Muscle of back (tissue), 11 donors: ENCODE results near the gene L1CAM. TPM values are rescaled to one million over a fixed set of nuclear protein-coding genes. Genes with fewer than 3 reads are reported as not detected.

Source experiments
- DNase-seq, 3 donors: peaks; one replicate each; pipeline versions ENCODE4 v3.0.0 to v3.0.0-alpha.2; 2013
- polyA plus RNA-seq, 10 donors: library from polyadenylated mRNA; unstranded; fragments of 120-200 nt; gene quantifications; one replicate each; pipeline ENCODE4 v1.2.1, GENCODE V29; 2013; ENCODE audit not compliant: insufficient read length in 10 of 10

The L1CAM gene
- polyA plus RNA-seq, 10 donors = 1.8 to 7.4 (median 3.0) TPM

DNA sequence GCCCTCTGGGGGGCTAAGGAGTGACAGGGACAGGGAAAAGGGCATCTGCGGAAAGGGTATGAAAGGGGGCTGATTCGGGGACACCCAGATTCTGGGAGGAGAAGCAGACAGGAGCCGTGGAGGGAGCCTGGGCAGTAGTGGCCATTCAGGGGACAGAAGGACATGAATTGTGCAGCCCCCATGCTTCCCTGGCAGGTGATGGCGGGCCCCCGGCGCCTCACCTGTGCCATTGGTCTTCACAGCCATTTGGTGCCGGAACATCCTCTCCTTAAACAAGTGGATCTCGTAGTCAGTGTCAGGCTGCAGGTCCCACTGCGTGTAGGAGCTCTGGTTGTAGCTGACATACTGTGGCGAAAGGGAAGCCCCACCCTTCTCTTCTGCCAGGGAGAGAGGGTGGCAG lies 21.9 kb downstream of the L1CAM start:
- no peak for DNase-seq

DNA sequence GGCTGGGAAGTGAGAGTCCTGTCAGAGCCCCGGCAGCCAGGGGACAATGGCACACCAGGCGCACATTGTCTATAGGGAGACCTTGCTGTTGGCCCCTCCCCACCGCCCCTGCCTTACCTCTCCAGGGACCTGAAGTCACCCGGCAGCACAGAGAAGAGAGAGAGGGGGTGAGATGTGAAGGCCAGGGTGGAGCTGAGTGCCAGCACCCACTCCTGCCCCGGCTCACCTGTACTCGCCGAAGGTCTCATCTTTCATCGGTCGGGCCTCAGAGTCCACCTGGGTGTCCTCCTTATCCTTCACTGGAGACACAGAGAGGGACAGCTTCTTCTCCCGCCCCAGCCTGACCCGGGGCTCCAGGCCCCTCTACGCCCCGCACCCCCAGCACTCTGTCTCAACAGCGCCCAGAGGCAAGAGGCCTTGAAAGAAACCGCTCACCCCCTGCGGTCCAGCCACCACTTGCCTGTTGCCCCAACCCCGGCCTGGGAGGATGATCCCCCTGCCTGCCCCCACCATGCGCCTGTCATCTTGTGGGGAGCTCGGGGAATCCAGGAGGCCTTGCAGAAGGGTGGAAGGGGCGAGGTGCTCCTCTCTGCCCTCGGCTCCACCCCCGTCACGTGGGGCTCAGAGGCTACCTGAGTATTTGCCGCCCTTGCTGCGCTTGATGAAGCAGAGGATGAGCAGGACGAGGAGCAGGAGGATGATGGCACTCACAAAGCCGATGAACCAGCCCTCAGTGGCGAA lies 22.6 kb downstream of the L1CAM start:
- no peak for DNase-seq

DNA sequence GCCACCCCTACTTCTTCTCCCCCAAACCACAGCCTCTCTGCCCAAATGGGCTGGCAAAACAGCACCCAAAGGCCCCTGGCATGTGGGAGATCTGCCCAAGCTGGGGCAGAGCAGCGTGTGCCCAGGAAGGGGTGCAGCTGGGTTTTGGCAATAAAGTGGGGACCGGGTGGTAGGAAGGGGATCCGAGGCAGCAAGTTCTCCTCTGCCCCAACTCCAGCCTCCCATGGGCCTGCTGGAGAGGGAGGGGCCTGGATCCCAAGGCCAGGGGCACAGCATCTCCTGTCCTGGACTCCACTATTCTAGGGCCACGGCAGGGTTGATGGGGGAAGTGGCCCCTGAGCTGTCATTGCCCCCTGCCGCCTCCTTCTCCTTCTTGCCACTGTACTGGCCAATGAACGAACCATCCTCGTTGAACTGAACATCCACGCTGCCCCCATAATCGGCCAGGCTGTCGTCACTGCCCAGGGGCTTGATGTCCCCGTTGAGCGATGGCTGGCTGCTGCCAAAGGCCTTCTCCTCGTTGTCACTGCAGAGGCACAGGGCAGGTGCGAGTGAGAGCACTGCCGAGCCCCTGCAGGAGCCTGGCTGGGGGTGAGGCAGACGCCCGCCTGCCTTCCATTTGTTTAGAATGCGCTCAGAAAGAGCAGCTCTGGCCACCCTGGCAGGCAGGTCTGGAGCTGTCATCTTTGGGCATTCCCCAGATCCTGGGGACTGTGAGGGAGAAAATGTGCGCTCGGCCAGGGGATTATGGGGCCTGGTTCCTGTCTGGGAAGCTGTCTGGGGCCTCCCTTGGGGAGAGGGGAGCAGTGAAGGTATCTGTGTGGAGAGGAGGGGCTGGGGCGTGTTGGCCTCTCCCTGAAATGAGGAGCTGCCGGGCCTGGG lies 23.4 kb downstream of the L1CAM start:
- no peak for DNase-seq

DNA sequence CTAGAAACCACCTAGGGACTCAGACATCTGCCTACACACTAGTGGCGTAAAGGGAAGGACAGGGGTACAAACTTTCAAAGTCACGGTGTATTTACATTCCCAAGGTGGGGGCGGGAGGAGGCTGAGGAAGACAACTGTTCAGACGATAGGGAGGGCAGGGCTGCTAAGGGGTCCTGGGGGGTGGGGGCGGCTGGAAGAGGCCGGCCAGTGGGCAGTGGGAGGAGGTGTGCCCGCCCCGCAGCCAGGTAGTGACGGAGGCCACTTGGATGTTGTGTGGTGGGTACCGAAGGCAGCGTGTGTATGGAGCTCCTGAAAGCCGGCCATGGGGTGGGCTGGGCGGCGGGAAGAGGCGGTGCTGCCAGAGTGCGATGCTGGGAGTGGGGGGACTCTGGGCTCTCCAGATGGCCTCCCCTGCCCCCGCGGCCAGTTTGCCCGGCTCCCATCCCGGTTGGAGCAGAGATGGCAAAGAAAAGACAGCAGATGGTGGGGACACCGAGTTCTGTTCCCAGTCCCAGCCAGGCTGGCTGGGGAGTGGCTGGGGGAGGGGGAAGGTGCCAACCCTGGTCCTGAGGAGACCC lies 24.2 kb downstream of the L1CAM start:
- no peak for DNase-seq

DNA sequence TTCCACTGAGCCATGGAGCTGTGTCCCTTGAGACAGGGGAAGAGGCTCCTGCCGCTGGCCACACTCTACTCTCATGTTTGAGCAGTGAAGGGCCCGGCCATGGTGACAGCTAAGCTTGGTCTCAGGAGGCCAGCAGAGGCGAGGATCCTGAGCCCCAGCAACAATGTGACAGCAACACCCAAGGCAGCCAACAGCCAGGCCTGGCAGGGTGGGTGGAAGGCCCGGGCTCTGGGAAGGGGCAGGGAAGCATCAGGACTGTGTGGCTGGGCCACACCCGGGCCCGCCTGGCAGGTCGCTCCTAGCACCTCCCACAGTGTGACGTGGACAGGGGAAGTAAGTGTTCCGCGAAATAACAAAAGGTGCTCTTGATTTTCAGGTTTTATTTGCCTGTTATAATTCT lies 24.8 kb downstream of the L1CAM start:
- DNase-seq = no peak

DNA sequence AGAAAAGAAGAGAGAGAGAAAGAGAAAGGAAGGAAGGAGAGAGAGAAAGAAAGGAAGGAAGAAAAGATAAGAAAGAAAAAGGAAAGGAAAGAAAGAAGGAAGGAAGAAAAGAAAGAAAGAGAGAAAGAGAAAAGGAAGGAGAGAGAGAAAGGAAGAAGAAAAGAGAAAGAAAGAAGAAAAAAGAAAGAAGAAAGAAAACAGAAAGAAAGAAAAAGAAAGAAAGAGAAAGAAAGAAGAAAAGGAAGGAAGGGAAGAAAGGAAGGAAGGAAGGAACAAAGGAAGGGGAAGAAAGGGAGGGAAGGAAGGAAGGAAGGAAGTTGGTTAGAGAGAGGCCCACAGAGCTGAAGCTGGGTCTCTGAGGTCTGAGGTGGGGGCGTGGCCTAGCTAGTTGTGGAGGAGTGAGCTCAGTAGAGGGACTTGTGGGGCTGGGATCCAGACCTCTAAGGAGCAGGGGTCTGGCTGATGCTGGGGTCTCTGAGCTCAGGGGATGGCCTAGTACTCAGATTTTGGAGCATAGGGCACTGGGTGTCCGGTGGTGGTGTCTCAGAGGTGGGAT lies 28.5 kb downstream of the L1CAM start:
- DNase-seq = no peak

DNA sequence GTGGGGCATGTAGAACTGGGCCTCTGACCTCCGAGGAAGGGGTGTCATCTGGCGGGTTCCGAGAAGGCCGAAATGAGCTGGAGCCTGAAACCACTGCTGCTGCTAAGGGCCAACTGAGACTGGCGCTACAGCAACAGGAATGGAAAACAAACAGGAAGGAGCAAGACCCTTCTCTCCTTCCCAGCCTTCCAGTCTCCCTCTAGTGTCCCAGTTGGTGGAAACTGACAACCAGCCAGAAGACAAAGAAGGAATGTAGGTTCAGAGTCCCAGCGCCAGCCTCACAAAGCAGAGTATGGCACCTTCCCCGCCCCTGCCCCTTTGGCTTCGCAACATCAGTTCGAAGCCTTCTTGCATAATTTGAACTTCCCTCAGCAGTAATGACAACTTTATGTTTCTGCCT lies 31.3 kb downstream of the L1CAM start:
- DNase-seq = no peak

DNA sequence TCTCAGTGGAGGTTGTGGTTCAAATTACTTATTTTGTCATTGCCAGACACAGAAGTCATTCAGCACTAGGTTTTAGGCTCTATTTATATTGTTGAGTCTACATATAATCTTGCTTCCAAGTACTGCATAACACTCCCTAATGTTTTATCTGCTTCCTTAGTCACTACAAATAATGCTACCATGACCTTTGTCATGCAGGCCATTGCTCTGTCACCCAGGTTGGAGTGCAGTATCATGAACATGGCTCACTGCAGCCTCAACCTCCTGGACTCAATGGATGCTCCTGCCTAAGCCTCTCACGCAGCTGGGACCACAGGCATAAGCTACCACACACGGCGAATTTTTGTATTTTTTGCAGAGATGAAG lies 32.1 kb downstream of the L1CAM start:
- no peak for DNase-seq

DNA sequence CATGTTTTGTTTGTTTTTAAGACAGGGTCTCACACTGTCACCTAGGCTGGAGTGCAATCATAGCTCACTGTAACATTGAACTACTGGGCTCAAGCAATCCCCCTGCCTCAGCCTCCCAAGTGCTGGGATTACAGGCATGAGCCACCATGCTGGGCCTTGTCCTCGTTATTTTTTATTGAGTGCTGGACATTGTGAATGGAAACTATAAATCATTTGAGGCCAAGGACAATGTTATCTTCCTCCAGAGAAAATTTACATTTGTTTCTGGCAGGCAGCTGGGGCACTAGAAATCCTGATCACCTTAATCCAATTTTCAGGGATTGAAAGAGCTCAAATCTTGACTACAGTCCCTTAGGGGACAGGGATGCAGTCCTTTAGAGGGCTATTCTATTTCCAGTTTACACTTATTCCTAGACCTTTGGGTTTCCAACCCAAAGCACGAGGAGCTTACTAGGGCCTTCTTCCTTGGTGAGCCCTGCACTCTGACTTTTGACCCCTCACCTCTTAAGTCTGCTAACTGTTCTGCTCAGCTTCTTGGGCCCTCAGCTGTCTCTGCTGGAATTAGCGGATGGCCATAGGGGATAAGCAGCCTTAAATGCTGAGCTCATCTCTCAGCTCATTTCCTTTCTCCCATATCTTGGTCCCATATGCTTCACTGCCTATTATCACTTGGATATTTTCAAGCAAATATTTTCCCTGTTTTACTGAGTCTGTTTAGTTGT lies 32.6 kb downstream of the L1CAM start:
- no peak for DNase-seq

DNA sequence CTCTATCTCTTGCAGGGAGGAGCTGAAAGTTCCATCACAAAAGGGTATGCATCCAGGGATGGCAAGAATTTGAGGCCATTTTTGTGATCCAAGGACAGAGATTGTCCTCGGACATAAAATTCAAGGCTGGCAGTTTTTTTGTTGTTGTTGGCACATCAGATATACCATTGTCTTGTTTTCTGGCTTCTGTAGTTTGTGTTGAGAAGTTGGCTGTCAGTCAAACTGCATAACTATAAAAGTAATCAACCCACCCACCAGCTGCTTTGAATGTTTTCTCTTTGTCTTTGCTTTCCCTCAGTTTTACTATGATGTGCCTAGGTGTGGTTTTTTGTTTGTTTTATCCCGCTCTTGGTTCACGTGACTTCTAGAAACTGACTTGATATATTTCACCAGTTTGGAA lies 34.0 kb downstream of the L1CAM start:
- no peak for DNase-seq

DNA sequence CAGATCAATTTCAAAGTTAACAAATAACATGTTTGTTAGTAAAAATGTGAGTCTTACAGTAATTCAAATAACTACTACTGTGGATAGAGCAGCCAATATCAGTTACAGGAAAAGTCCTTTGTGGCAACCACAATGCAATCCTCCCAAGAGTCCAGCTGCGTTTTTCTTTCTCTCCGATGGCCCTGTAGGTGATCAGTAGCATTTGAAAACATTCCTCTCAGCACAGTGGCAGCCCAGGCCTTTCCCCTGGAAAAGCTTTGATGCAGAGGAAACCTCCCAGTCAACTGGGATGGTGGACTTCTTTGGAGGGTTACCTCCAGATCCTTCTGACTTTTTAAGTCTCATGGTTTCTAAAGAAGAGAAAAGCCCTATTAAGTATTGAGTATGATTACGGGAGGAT lies 37.6 kb downstream of the L1CAM start:
- no peak for DNase-seq

DNA sequence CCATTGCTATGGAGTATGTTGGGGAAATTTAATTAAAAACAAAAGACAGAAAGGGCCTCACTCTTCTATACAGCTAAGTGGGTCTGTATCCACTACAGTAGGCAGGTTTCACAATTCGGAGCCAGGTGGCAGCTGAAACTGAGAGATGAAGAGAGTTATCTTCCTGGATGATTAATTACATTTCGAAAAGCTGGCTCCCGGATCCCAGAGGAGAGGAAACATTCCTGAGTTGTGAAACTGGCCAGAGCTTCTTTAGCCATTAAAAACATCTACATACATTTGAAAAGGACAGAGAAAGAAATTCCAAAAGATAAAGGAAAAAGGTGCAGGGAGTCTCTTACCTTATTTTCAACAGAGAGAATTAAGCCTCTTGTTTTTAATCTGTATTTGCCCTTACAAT lies 40.1 kb downstream of the L1CAM start:
- DNase-seq = no peak

DNA sequence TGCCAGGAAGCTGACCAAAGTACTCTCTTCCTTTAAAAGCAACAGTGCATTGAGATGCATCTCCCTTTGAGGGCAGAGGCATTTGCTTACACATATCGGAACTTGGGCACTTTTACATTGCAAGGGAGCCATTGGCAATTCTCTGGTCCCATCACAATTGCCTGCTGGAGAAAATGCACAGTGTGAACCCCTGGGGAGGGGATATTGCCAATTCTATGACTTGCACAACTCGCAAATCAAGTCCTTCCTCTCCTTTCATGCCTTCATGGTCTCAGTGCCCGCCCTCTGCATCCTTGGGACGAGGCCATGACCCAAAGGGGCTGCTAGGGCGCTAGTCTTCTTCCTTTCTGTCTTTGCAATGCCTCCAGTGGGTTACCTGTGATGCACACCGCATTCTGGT lies 40.8 kb downstream of the L1CAM start:
- DNase-seq = no peak

DNA sequence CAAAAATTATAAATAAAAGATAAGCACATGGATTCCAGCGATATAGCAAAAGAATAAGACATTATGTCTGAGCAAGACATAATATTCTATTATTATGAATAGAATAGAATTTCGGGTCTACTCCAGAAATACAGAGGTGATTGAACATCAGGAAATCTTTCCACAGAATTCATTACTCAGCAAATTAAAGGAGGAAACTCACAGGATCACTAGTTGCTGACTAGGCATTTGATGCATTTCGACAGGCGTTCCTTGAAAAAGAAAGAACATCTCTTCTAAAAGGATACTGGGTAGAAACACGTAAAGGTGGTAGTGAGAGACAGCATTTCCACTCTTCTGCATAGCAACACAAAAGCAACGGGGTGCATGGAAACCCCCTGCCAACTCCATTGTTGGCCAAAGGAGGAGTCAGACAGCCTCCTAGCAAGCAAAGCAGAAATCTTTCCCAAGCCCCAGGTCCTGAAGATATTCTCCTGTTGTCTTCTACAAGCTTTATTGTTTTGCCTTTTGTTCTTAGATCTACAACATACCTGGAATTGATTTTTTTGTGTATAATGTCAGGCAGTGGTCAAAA lies 41.4 kb downstream of the L1CAM start:
- DNase-seq = no peak

DNA sequence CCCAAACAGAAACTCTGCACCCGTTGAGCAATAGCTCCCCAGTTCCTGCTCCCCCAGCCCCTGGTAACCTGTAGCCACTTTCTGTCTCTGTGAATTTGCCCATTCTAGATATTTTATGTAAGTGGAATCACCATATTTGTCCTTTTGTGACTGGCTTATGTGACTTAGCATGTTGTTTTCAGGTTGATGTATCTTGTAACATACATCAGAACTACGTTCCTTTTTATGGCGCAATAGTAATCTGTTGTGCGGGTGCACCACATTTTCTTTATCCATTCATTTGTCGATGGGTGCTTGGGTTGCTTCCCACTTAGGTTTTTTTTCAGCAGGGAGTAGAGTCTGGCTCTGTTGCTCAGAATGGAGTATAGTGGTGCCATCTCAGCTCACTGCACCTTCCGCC lies 49.1 kb downstream of the L1CAM start:
- DNase-seq = no peak

DNA sequence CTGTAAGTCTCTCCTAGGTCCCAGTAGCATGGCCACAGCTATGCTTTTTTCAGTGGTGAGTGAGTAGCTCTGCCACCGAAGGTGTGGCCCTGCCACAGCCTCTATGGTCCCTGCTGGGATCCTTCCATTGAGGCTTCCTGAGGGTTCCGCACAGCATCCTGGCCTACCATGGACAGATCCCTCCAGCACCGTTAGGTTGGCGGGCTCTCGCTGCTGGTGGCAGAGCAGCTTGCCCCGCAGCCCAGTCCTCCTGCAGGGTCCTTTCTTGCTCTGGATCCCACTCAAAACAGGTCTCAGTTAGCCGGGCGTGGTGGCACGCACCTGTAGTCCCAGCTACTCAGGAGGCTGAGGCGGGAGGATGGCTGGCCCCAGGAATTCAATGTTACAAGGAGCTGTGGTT lies 53.2 kb downstream of the L1CAM start:
- no peak for DNase-seq

DNA sequence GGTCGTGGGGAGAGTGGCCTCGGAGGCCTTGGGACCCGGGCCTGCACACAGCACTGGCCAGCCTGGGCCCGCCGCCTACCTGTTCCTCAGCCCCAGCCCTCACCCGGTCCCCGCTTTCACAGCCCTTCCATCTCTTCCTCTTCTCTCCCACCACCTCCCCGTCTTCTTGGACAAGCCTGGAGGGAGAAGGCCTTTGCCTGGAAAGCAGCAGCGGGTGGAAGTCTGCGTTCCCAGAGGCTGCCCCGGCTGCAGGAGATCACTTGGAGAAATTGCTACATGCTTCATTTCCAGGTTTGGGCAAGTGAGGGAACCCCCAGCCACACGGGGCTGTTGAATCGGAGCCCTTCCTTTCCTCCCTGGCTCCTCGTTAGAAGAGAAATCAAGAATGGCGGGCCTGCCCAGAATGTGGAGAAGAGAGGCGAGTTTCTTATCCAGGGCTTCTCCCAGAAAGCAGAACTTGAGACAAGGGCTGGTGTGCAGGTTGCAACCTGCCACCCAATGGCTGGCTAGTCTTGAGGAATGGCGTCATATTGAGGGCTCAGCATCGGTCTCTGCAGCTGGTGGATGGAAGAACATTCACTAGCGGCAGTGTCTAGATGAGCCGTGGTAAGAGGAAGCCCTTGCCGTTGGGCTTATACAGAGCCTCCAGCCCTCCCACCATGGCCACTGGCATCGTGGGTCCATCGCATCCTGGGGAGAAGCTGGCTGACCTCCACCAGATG lies 54.4 kb downstream of the L1CAM start:
- DNase-seq = no peak

DNA sequence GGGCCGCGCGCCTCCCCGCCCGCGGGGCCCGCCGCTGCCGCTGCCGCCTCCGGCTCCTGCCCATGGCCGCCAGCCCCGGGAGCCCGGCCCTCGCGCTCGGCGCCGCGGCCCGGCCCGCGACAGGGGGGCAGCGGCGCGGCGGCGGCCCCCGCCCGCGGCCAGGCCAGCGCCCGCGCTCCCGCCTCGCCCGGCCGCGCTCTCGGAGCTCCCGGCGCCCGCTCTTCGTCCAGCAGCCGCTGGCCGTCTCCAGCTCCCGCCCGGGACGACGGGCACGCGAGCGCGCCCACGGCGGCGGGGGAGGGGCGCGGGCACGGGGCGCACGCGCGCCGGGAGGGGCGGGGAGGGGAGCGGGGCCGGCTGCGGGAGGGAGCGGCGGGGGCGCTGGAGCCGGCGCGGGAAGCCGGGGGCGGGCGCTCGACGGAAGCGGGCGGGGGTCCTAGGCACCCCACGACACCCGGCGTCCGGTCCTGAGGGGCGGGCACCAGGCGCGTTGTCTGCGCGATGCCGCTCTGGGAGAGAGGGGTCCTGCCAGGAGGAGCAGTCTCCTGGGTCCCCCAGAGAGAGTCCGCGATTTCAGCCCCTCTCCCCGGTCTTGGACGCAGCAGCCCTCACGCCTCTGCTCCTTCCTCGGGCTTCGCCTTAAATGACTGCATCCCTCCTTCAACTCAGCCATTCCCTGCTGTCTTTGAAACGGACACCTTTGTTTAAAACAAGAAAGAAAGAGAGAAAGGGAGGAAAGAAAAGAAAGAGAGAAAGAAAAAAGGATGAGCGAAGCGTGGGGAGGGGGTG lies 55.1 kb downstream of the L1CAM start:
- DNase-seq = no peak

DNA sequence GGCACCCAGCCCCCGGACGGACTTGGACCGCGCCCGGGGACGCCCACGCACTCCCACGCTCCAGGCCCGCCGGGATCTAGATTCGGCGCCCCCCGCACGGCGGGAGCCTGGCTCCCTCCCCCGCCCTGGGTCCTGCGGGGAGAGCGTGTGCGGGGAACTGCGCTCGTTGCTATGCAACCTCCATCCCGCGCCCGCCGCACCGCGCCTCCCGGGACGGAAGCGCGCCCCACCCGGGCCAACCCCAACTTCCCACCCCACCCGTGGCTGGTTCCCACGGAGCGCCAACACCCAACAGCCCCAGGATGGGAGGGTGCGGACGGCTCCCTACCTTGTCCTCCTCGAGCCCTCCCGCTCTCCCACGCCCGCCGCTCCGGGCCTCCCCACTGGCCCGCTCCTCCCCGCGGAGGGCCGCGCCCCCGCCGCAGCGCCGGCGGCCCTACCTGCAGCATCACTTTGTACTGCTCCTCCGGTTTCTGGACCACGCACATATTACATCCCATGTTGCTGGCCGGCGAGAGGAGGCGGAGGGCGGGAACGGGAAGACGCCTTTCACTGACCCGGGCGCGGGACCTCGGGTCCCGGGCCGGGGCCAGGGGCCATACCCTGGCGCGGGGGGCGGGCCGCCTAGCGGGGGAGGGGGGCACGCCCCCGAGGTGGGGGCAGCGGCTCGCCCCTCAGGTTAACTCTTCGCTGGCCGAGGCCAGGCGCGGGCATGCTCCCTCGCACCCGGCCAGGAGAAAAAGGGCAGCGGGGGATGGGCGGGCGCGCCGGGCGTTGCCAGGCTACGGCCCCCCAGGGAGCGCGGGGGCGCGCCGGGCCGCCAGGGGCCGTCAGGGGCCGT lies 56.0 kb downstream of the L1CAM start, which contains the start of gene PDZD4:
Gene PDZD4 (minus strand): TSS at position 746 of the 841 bp plus-strand sequence. CDS start 246 bp downstream, at position 500.
- DNase-seq = peak in 1 of 3 donors; percentile 28
